Upper lobe of left lung (tissue), 4 donors: Measurements from ENCODE around the gene PPP1R9B.

Experiments
- EP300 ChIP-seq, 4 donors: sonication (generic); formaldehyde crosslinking; IDR thresholded peaks; one replicate each; pipeline ENCODE4 v1.5.1; 2017; ENCODE audit warnings: antibody characterized with exemption in 4 of 4, control low read depth in 2 of 4
- POLR2A ChIP-seq, 4 donors: fragments of 450-650 bp; IDR thresholded peaks; one replicate each; pipeline ENCODE4 v1.5.1; 2016 to 2017; ENCODE audit warnings: antibody characterized with exemption in 4 of 4, mild to moderate bottlenecking in 2 of 4
- POLR2AphosphoS5 ChIP-seq, 2 donors: sonication (generic); formaldehyde crosslinking; IDR thresholded peaks; one replicate each; pipeline ENCODE4 v1.5.1; 2017; ENCODE audit warnings: antibody characterized with exemption in 2 of 2
- TF ChIP-seq, protein P1 (sequence below), 6 experiments: fragments of 450-650 bp in 4 of 6; fragments of 200-600 bp in 2 of 6; sonication (generic) in 2 of 6; IDR thresholded peaks; one replicate each; pipeline ENCODE4 v1.5.1; 2016 to 2019; ENCODE audit warnings: antibody characterized with exemption in 6 of 6

- no peak for TF ChIP-seq POLR2A (IDR thresholded peaks at IDR 0.05)
- no peak for TF ChIP-seq POLR2AphosphoS5 (IDR thresholded peaks at IDR 0.05)
- TF ChIP-seq, protein P1, sequence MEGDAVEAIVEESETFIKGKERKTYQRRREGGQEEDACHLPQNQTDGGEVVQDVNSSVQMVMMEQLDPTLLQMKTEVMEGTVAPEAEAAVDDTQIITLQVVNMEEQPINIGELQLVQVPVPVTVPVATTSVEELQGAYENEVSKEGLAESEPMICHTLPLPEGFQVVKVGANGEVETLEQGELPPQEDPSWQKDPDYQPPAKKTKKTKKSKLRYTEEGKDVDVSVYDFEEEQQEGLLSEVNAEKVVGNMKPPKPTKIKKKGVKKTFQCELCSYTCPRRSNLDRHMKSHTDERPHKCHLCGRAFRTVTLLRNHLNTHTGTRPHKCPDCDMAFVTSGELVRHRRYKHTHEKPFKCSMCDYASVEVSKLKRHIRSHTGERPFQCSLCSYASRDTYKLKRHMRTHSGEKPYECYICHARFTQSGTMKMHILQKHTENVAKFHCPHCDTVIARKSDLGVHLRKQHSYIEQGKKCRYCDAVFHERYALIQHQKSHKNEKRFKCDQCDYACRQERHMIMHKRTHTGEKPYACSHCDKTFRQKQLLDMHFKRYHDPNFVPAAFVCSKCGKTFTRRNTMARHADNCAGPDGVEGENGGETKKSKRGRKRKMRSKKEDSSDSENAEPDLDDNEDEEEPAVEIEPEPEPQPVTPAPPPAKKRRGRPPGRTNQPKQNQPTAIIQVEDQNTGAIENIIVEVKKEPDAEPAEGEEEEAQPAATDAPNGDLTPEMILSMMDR (IDR thresholded peaks at IDR 0.05) = no peak
- no peak for TF ChIP-seq EP300 (IDR thresholded peaks at IDR 0.05)
Observed at GRCh38 chr17:50143461-50144176, 6.9 kb downstream of the PPP1R9B start.
